Activated CD8-positive, alpha-beta memory T cell treated with anti-CD3 and anti-CD28 coated beads for 24 hours (primary cell): Measurements from ENCODE around the gene ADAMTS14.

Source experiments
- DNase-seq: peaks from one replicate; pipeline ENCODE4 v3.0.0-alpha.2; 2020

The ADAMTS14 gene

GRCh38 chr10:70694418-70695141 lies 22.3 kb downstream of the ADAMTS14 start:
- DNase-seq, result no peak

GRCh38 chr10:70695241-70696030 lies 23.1 kb downstream of the ADAMTS14 start:
- DNase-seq, result no peak

- DNase-seq, result no peak
These were observed 25.9 kb downstream of the ADAMTS14 start for GRCh38 chr10:70698211-70698610.

GRCh38 chr10:70699063-70699658 lies 26.9 kb downstream of the ADAMTS14 start:
- DNase-seq, result no peak

- no peak for DNase-seq
These were observed 27.4 kb downstream of the ADAMTS14 start for GRCh38 chr10:70699659-70700174.

- DNase-seq, result no peak
These were observed 30.0 kb downstream of the ADAMTS14 start for GRCh38 chr10:70702190-70702763.

GRCh38 chr10:70704211-70704610 lies 31.9 kb downstream of the ADAMTS14 start:
- no peak for DNase-seq

- DNase-seq, result no peak
These were observed 33.0 kb downstream of the ADAMTS14 start for GRCh38 chr10:70705121-70705861.

GRCh38 chr10:70711177-70711576 lies 38.9 kb downstream of the ADAMTS14 start:
- DNase-seq, result no peak

- no peak for DNase-seq
These were observed 39.6 kb downstream of the ADAMTS14 start for GRCh38 chr10:70711911-70712310.

- no peak for DNase-seq
These were observed 41.9 kb downstream of the ADAMTS14 start for GRCh38 chr10:70714245-70714644.

GRCh38 chr10:70714951-70715350 lies 42.6 kb downstream of the ADAMTS14 start:
- DNase-seq, result no peak

- no peak for DNase-seq
These were observed 43.8 kb downstream of the ADAMTS14 start for GRCh38 chr10:70715853-70716795.

- DNase-seq, result no peak
These were observed 50.6 kb downstream of the ADAMTS14 start for GRCh38 chr10:70722820-70723424.

- DNase-seq, result no peak
These were observed 51.5 kb downstream of the ADAMTS14 start for GRCh38 chr10:70723771-70724170.

- DNase-seq, result no peak
These were observed 54.7 kb downstream of the ADAMTS14 start for GRCh38 chr10:70726909-70727495.

GRCh38 chr10:70728328-70728727 lies 56.0 kb downstream of the ADAMTS14 start:
- DNase-seq, result no peak

GRCh38 chr10:70729763-70730357 lies 57.6 kb downstream of the ADAMTS14 start:
- DNase-seq, result no peak

GRCh38 chr10:70730955-70731354 lies 58.6 kb downstream of the ADAMTS14 start:
- DNase-seq, result no peak

- DNase-seq, result no peak
These were observed 60.3 kb downstream of the ADAMTS14 start for GRCh38 chr10:70732569-70732968.
